ENCODE measurements around the gene ANO9. TPM values are rescaled to one million over a fixed set of nuclear protein-coding genes. Genes with fewer than 3 reads are reported as not detected.

ANO9 gene
- polyA plus RNA-seq, 3 donors from 2014 or later: 2.3 to 4.4 TPM; not detected in 1

- Mint-ChIP-seq H3K9me3 (no peaks in the 10 kb centered on the region), H3K36me3 (no peaks in the 10 kb centered on the region), H3K4me3 (no peak overlapping the region), H3K27ac (no peak overlapping the region), H3K4me1 (peaks cover 0 to 1% of the 10 kb centered on the region in 2 donors), H3K27me3 (ENCODE audit: low read depth in 3 of 3) (peaks cover 2 to 8% (median 2%) of the 10 kb centered on the region in 3 donors)
- no peak for DNase-seq
These were observed 64.5 kb downstream of the ANO9 start for GRCh38 chr11:377174-377865.

GRCh38 chr11:376531-377173, 65.2 kb downstream of the ANO9 start:
- H3K9me3 Mint-ChIP-seq: no peaks in the 10 kb centered on the region
- H3K4me1 Mint-ChIP-seq: no peaks in the 10 kb centered on the region
- no peak overlapping the region for H3K27ac Mint-ChIP-seq
- no peak overlapping the region for H3K4me3 Mint-ChIP-seq
- no peaks in the 10 kb centered on the region for H3K36me3 Mint-ChIP-seq
- H3K27me3 Mint-ChIP-seq (ENCODE audit: low read depth in 3 of 3): peaks cover 0 to 8% (median 4%) of the 10 kb centered on the region in 3 donors
- DNase-seq: no peak

GRCh38 chr11:375065-376025, 66.5 kb downstream of the ANO9 start:
- Mint-ChIP-seq H3K27me3 (ENCODE audit: low read depth in 3 of 3) (peaks cover 4 to 9% (median 4%) of the 10 kb centered on the region in 3 donors), H3K36me3 (no peaks in the 10 kb centered on the region), H3K9me3 (no peaks in the 10 kb centered on the region), H3K4me3 (no peak overlapping the region), H3K4me1 (no peaks in the 10 kb centered on the region), H3K27ac (no peak overlapping the region)
- no peak for DNase-seq

GRCh38 chr11:373716-374551, 67.9 kb downstream of the ANO9 start:
- H3K27me3 Mint-ChIP-seq (ENCODE audit: low read depth in 3 of 3): peaks cover 4 to 10% (median 5%) of the 10 kb centered on the region in 3 donors
- H3K27ac Mint-ChIP-seq: peak overlapping the region in 4 of 6 donors; percentile 34 to 73 (median 44)
- H3K9me3 Mint-ChIP-seq: no peaks in the 10 kb centered on the region

GRCh38 chr11:372809-373715, 68.7 kb downstream of the ANO9 start:
- no peak for DNase-seq
- Mint-ChIP-seq H3K4me1 (peaks cover 4 to 7% of the 10 kb centered on the region in 2 donors), H3K36me3 (no peaks in the 10 kb centered on the region), H3K9me3 (no peaks in the 10 kb centered on the region), H3K4me3 (no peak overlapping the region), H3K27me3 (ENCODE audit: low read depth in 3 of 3) (peaks cover 9 to 13% (median 11%) of the 10 kb centered on the region in 3 donors), H3K27ac (no peak overlapping the region)

More at GRCh38 chr11:373716-374551, 67.9 kb downstream of the ANO9 start:
- no peak for DNase-seq
- no peak overlapping the region for H3K4me3 Mint-ChIP-seq
- no peaks in the 10 kb centered on the region for H3K4me1 Mint-ChIP-seq
- H3K36me3 Mint-ChIP-seq: no peaks in the 10 kb centered on the region

GRCh38 chr11:371716-372590, 69.9 kb downstream of the ANO9 start:
- no peak overlapping the region for H3K4me3 Mint-ChIP-seq
- peaks cover 0 to 4% (median 0%) of the 10 kb centered on the region in 3 donors for H3K36me3 Mint-ChIP-seq
- peak overlapping the region in 1 of 6 donors; percentile 79 for H3K27ac Mint-ChIP-seq
- H3K27me3 Mint-ChIP-seq (ENCODE audit: low read depth in 3 of 3): peaks cover 13 to 20% (median 15%) of the 10 kb centered on the region in 3 donors
- no peaks in the 10 kb centered on the region for H3K9me3 Mint-ChIP-seq
- H3K4me1 Mint-ChIP-seq: peaks cover 6 to 16% of the 10 kb centered on the region in 2 donors
- DNase-seq: no peak

- DNase-seq: no peak
- Mint-ChIP-seq H3K4me3 (peak overlapping the region in 2 of 5 donors; percentile 38 to 53), H3K27ac (no peak overlapping the region), H3K4me1 (peaks cover 6 to 16% of the 10 kb centered on the region in 2 donors), H3K27me3 (ENCODE audit: low read depth in 3 of 3) (peaks cover 16 to 22% (median 20%) of the 10 kb centered on the region in 3 donors), H3K36me3 (peaks cover 0 to 4% (median 0%) of the 10 kb centered on the region in 3 donors), H3K9me3 (no peaks in the 10 kb centered on the region)
These were observed 70.8 kb downstream of the ANO9 start for GRCh38 chr11:371051-371450.

- Mint-ChIP-seq H3K27ac (no peak overlapping the region), H3K4me3 (peak overlapping the region; percentile 40 to 70 (median 60)), H3K4me1 (peaks cover 6 to 16% of the 10 kb centered on the region in 2 donors), H3K27me3 (ENCODE audit: low read depth in 3 of 3) (peaks cover 19 to 22% (median 20%) of the 10 kb centered on the region in 3 donors), H3K9me3 (no peaks in the 10 kb centered on the region), H3K36me3 (peaks cover 0 to 4% (median 0%) of the 10 kb centered on the region in 3 donors)
- no peak for DNase-seq
These were observed 71.5 kb downstream of the ANO9 start for GRCh38 chr11:370070-370941.

GRCh38 chr11:369336-370018, 72.3 kb downstream of the ANO9 start, which contains the start of gene B4GALNT4:
Gene B4GALNT4 (plus strand): TSS chr11:369499. CDS start chr11:369804, 305 bp downstream.
- Mint-ChIP-seq H3K27ac (peak within 1 kb of the TSS in 1 of 6 donors; percentile 51), H3K27me3 (ENCODE audit: low read depth in 3 of 3) (peaks cover 19 to 24% (median 20%) of the 10 kb centered on the region in 3 donors), H3K36me3 (peaks cover 0 to 4% (median 0%) of the 10 kb centered on the region in 3 donors), H3K9me3 (no peaks in the 10 kb centered on the region), H3K4me3 (peak within 1 kb of the TSS; percentile 66 to 81 (median 79)), H3K4me1 (peaks cover 10 to 22% of the 10 kb centered on the region in 2 donors)
- no peak for DNase-seq

All from immature natural killer cell (primary cell).